Activated CD8-positive, alpha-beta memory T cell treated with anti-CD3 and anti-CD28 coated beads for 36 hours (primary cell): Measurements from ENCODE around the gene DCP2. TPM values are rescaled to one million over a fixed set of nuclear protein-coding genes. Genes with fewer than 3 reads are reported as not detected.

Experiments used
- CTCF ChIA-PET: fragments of 350-600 bp; sonication (Branson Sonifier 250); formaldehyde crosslinking; loops from one replicate; lab custom pipeline; 2021; ENCODE audit warnings: antibody characterized with exemption; lab: Charles Lee
- POLR2A ChIA-PET: fragments of 350-600 bp; sonication (Branson Sonifier 250); formaldehyde crosslinking; loops from one replicate; lab custom pipeline; 2021; ENCODE audit warnings: antibody characterized with exemption; lab: Charles Lee
- total RNA-seq, 2 experiments: library from RNA; stranded (reverse); gene quantifications; one replicate each; pipeline ENCODE4 v1.2.3, GENCODE V29; 2021

DCP2 gene
- total RNA-seq, 2 experiments from 2014 or later: 63.6 to 64.0 TPM

- ChIA-PET POLR2A (no interaction called here), CTCF (no interaction called here)
These were observed 60.2 kb downstream of the DCP2 start for GRCh38 chr5:113036826-113037225.

DNA sequence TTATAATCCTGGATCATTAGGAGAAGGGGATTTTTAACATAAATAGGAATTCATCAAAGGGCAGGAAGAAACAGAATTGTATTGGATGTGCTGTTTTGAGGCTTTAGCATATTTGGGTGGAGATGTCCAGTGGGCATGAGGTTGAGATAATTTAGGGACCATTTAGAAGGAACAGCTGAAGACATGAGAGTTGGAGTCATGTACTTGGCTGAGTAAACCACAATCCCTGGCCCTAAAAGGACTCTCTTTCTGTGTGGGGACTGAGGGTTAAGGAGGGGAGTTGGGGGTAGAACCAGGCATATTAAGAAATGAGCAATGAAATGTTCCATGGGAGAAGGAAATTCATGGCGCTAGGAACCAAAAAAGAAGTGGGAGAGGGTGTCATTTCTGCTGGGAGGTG is 61.5 kb downstream of the DCP2 start:
- ChIA-PET CTCF (no interaction called here), POLR2A (interaction anchor here (0.6 kb wide), 1 partner anchor 336 kb away, joined by 7 read pairs; no protein-coding TSS in a partner anchor)

- CTCF ChIA-PET: no interaction called here
These were observed 62.1 kb downstream of the DCP2 start for GRCh38 chr5:113038714-113039113.

GRCh38 chr5:113039229-113039933 is 62.8 kb downstream of the DCP2 start:
- ChIA-PET POLR2A (interaction anchor here (0.5 kb wide), 1 partner anchor 258 kb away, joined by 4 read pairs; no protein-coding TSS in a partner anchor), CTCF (no interaction called here)

More at GRCh38 chr5:113038714-113039113, 62.1 kb downstream of the DCP2 start:
- POLR2A ChIA-PET: interaction anchor here (0.6 kb wide), 1 partner anchor 335 kb away, joined by 7 read pairs; no protein-coding TSS in a partner anchor

DNA sequence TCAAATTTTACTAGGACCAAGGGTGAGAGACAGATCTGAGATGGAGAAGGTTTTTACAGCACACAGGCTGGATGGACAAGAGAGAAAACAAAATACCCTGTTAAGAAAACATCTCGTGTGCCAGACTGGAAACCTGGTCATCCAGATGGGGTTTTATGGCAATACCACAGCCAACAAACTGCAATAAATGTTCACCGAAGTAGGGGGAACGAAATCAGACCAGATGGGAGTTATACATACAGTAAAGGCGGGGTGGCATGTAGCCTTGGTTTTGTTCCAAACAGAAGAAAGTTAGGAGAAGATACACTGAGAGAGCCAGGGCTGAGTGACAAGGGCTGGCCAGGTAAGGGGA is 63.3 kb downstream of the DCP2 start:
- POLR2A ChIA-PET: interaction anchor here (0.5 kb wide), 1 partner anchor 258 kb away, joined by 4 read pairs; no protein-coding TSS in a partner anchor
- CTCF ChIA-PET: no interaction called here

GRCh38 chr5:113040672-113041260 is 64.2 kb downstream of the DCP2 start:
- ChIA-PET POLR2A (no interaction called here), CTCF (no interaction called here)

DNA sequence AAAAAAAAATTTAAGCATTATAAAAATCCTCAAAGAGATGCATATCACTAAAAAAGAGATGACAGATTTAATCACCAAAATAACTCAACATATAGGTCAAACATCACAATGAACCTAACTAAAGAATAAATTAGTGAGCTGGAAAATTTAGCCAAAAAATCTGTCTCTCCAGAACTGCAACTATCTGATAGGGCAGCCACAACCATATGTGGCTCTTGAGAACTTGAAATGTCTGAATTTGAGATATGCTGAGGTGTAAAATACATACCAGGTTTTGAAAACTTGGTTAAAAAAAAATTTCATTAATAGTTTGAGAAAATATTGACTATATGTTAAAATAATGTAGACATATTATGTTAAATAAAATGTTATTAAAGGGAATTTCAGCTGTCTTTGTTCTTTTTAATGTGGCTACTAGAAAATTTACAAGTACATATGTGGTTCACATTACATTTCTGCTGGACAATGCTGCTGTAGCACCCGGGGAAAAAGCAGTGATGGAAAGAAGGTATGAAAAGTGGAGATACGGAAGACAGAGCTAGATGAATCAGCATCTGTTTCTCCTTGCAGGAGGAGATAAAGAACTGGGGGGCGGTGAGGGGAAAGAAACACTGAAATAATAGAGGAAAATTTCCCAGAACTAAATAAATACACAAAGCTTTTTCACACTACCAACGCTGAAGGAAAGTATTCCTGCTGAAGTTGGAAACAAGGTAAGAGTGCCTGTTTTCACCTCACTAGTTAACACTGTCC is 66.1 kb downstream of the DCP2 start:
- CTCF ChIA-PET: no interaction called here
- POLR2A ChIA-PET: no interaction called here

- ChIA-PET CTCF (no interaction called here), POLR2A (no interaction called here)
These were observed 66.9 kb downstream of the DCP2 start for GRCh38 chr5:113043491-113043931.

- ChIA-PET CTCF (no interaction called here), POLR2A (no interaction called here)
These were observed 68.3 kb downstream of the DCP2 start for GRCh38 chr5:113044776-113045465.

DNA sequence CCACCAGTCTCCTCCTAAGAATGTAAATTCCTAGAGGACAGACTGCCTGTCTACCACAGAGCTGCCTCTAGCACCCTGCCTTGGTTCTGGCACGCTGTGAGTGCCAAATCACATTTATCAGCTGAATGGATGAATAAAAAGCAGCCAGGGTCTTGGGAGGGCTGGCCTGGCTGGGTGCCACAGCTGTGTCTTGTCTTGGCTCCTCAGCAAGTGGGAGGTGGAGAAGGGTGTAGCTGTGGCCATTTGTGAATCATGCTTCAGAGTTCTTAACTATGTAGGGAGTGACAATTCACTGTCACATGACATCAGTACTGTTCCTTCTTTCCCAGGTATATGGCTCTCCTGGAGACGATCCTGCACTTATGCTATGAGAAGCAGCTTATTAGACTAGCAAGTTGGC is 70.6 kb downstream of the DCP2 start:
- POLR2A ChIA-PET: no interaction called here

GRCh38 chr5:113047733-113048652 is 71.4 kb downstream of the DCP2 start:
- CTCF ChIA-PET: interaction anchor here (1.0 kb wide), 1 partner anchor 463 kb away, joined by 3 read pairs; no protein-coding TSS in a partner anchor
- POLR2A ChIA-PET: no interaction called here

More for the DNA sequence above, 70.6 kb downstream of the DCP2 start:
- CTCF ChIA-PET: interaction anchor here (1.0 kb wide), 1 partner anchor 463 kb away, joined by 3 read pairs; no protein-coding TSS in a partner anchor

DNA sequence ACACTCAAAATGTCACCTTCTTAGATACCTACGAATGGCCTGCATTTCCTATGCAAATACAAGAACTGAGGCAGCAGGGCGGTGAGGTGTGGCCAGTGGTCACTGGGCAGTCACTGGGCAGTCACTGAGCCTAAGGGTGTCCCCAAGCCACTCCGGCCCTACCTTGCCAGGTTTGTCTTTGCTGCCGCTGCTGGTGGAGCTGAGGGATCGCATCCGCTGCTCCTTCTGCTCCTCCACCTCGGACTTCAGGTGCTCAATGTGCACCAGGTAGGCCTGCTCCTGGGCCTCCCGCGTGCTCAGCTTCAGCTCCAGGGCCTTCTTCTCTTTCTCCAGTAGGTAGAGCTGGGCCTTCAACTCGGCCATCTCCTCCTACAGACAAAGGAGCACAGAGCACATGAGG is 72.3 kb downstream of the DCP2 start:
- CTCF ChIA-PET: no interaction called here
- POLR2A ChIA-PET: no interaction called here

DNA sequence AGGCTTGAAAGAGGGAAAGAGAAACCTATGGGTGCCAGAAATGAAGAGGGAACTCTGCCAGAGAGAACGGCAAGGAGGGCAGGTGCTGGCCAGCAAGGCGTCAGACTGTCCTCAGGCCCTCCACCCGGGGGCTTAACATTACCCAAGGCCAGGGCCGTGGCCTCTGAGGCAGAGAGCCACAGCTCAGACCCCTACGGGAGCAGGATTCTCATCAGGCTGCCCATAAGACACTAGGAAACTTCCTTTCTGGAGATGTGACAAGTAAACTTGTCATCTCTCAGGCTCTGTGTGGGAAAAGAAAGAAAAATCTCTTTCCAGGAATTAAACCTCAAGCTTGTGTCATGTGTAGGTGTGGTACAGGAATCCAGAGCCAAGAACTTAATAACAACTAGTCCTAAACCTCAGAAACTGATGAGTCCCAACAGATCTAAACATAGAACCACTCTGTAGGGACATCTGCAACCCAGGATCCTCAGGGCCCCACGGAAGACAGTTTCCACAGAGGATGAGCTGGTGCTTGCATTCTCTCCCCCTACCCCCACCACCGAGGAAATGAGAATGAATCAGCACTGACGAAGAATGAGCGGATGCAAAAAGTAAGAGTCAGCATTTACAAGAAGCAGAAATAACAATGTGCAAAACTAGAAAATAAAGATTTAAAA is 74.3 kb downstream of the DCP2 start:
- ChIA-PET POLR2A (no interaction called here), CTCF (no interaction called here)

GRCh38 chr5:113052041-113052795 is 75.6 kb downstream of the DCP2 start:
- CTCF ChIA-PET: interaction anchor here (0.6 kb wide), 2 partner anchors 279 to 554 kb away, joined by 3 read pairs; no protein-coding TSS in a partner anchor
- POLR2A ChIA-PET: no interaction called here

- CTCF ChIA-PET: no interaction called here
These were observed 77.0 kb downstream of the DCP2 start for GRCh38 chr5:113053511-113053995.

GRCh38 chr5:113054899-113055298 is 78.3 kb downstream of the DCP2 start:
- ChIA-PET CTCF (no interaction called here), POLR2A (no interaction called here)

More at GRCh38 chr5:113053511-113053995, 77.0 kb downstream of the DCP2 start:
- POLR2A ChIA-PET: no interaction called here

- ChIA-PET POLR2A (no interaction called here), CTCF (no interaction called here)
These were observed 80.4 kb downstream of the DCP2 start for GRCh38 chr5:113056988-113057387.
